GM03348 (cell line): ENCODE measurements around the gene DAB1.
A peak's percentile ranks its signal among the peaks of the same experiment; 100 is the strongest.

Experiments used
- DNase-seq: peaks from one replicate; pipeline ENCODE4 v3.0.0; 2012; ENCODE audit warnings: low spot score

DAB1 gene

DNA sequence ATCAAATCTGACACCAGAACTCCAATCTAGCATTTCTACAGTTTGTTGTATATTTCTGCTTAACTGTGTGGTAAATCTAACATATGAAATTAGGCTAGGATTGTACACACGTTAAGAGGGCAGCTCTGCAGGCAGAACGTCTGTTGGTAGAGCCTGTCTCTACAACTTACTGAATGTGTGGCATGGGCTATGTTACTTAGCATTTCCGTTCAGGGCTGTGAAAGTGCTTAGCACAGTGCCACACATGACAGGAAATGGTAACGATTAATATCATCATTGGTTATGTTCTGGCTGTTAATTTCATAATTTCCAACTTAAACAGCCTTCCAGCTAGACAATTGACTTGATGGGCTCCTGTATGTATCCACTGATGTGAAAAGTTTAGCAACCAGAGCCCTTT lies 448.4 kb downstream of the DAB1 start:
- DNase-seq, result no peak

DNA sequence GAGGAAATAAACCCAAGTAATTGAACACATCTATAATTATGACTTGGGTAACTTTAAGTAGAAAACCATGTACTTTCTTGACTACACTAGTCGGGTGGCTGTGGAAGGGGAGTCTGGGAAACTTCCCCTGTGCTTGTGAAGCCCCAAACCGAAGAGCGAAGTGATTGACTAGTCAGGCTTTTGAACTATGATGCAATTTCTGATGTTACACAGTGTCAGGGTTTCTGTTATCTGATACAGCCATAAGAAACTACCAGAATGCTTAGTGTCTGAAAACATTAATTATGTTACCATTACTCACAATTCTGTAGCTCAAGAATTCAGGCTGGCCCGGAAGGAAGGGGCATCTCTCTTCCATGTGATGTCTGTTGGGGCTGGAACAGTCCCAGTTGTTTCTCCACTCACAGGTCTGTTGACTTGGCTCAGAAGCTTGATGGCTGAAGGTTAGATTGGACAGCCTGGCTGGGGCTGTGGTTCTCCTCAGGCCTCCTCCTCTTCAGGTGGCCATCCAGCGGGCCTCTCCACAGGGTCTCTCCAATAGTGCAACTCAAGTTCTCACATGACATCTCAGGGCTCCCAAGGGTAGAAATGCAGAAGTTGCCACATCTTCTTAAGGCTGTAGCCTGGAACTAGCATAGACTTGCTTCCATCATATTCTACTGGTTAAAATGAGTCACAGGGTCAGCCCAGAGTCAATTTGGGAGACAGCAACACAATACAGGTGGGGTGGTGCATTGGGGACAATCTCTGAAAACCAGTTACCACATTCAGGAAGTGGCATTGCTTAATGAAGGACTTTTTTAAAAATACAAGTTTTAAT lies 449.7 kb downstream of the DAB1 start:
- peak; percentile 24 for DNase-seq

- peak; percentile 45 for DNase-seq
Observed at GRCh38 chr1:56972976-56973375, 450.9 kb downstream of the DAB1 start.

DNA sequence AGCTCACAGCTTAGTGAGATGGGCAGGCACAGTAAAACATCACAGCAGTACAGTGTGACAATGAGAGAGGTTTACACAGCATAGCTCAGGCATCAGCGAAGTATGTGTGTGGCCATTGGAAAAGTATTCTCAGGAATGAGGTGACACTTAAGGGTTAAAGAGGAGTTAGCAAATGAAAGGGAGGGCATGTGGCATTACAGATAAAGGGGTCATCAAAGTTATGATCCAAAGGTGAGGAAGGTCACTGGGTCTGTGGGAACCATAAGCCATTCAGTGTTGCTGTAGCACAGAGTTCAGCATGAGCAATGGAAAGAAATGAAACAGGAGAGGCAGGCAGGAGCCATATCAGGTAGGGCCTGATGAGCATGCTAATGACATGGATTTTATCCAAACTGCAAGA lies 453.6 kb downstream of the DAB1 start:
- no peak for DNase-seq

- no peak for DNase-seq
Observed at GRCh38 chr1:56968878-56969495, 454.9 kb downstream of the DAB1 start.

- DNase-seq, result peak; percentile 35
Observed at GRCh38 chr1:56967900-56968832, 455.7 kb downstream of the DAB1 start.

DNA sequence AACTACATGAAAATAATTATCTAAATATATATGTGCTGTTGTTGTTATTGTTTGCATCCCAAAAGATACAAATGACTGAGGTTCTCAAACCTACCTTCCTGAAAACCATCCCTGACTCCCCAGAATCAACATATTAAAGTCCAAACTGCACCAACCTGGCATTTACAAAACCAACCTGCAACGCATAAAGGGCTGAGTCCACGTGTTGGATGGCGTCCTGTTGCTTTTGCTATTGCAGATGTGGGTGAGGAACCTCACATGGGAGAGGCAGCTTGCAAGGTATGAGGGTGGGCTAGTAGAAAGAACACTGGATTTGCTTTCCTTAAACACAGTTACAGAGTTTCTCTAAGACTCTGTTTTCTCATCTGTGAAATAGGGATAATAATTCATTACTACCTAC lies 456.5 kb downstream of the DAB1 start:
- no peak for DNase-seq

DNA sequence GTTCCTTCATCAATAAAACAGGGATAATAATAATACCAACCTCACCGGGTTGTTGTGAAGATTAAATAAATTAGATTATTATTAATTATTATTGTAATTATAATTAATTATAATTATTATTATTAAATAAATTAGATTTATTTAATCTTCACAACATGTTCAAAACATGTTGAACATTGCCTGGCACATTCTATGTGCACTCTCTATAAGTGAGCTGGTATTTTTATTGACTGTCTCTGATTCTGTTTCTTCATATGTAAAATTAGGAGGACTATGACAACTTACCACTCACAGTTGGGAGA lies 457.2 kb downstream of the DAB1 start:
- no peak for DNase-seq

DNA sequence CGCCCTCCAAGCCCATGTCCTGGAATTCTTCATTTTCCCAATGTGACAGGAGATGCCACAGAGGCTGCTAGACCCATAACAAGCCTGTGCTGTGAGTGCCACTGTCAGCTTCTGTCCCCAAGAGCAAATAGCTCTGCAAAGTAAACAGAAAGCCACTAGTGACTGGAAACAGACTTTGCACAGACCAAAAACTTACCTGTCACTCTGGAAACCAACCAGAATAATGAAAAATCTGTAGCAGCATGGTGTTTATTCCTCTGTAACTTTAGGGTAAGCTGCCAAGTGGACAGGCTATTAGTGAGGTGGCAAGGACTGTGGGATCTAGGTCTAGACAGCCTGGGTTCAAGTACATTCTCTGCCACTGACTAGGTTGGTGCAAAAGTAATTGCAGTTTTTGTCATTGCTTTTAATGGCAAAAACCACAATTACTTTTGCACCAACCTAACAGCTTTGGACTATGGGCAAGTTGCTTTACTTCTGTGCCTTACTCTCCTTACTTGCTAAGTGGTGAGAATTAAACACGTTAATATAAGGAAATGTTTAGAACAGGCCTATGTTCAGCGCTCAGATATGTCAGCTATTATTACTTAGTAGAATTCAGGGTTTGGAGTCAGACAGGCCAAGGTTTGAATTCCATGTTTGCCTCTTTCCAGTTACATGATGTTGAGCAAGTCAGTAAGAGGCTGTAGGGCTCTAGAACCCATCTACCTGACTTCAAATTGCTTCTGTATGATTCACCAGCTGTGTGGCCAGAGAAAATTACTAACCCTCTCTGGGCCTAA lies 457.8 kb downstream of the DAB1 start, which contains the start of gene C8B:
TSS of gene C8B (minus strand) at position 100 of the 782 bp plus-strand sequence. CDS start at position 33, 67 bp downstream.
- no peak for DNase-seq

GRCh38 chr1:56965191-56965590 lies 458.7 kb downstream of the DAB1 start:
- no peak for DNase-seq

DNA sequence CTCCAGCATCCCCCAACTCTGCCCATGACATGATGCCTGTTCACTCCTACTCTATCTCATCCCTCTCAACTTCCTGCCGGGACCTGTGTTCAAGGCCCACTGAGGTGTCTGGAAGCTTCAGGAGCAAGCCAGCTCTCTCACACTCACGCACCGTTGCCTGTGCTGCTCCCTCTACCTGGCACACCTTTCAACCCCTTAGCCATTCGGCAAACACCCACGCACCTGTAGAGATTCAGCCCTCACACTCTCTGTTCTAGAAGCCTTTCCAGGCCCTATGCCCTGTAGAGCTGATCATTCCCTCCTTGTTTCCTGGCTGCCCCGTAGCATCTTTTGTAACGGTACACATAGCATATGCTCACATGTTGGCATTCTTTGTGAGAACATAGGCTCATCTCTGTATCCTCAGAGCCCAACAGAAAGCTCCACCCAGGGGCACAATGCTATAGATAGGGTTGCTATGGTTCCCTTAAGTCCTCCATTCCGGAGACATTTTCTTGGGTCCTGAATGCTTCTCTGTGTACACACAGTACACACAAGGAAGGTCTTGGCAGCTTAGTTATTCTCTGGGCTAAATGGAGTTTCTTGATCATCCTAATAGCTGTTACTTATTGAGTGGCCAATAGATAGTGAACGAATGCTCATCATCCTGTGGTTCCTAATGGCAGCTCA lies 459.4 kb downstream of the DAB1 start:
- no peak for DNase-seq

GRCh38 chr1:56963667-56964066 lies 460.2 kb downstream of the DAB1 start:
- no peak for DNase-seq

GRCh38 chr1:56961426-56961825 lies 462.4 kb downstream of the DAB1 start:
- DNase-seq, result no peak

DNA sequence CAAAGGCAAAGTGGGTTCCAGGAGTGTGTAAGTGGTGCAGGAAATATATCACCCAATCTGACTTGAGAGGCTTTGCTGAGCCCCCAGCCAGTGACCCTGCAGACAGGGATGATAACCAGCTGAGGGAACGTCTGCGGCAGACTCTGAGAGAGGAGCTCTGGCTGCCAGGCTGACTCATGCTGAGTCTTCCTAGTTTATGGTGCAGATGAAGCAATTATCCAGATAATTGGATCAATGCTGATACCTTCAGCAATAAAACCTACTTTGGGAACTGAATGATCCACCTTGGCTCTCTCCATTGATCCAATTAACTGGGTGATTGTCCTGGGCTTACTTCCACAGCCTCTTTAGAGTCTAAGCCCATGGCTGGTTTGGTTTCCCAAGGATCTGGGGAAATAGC lies 465.3 kb downstream of the DAB1 start:
- DNase-seq, result peak; percentile 84

- no peak for DNase-seq
Observed at GRCh38 chr1:56957931-56958330, 465.9 kb downstream of the DAB1 start.

GRCh38 chr1:56954664-56955063 lies 469.2 kb downstream of the DAB1 start:
- DNase-seq, result no peak

GRCh38 chr1:56953386-56953785 lies 470.5 kb downstream of the DAB1 start:
- no peak for DNase-seq

DNA sequence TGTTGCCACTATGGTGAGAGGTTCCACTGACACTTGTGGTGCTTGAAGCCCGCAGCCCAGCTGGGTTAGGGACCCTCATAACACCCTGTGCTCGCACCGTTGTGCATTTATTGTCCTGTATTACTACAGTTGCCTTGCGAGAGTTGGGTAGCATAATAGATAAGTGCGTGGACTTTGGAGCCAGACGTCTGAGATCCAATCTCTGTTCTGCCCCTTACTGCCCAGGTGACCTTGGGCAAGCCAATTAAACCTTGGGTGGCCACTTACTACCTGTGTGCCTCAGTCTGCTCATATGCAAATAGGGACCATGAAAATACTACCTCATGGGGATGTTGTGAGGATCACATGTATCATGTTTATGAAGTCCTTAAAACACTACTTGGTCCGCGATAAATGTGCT lies 471.4 kb downstream of the DAB1 start:
- no peak for DNase-seq

GRCh38 chr1:56948403-56949023 lies 475.3 kb downstream of the DAB1 start:
- DNase-seq, result peak; percentile 76
